ENCODE results near the gene CD59. TPM values are rescaled to one million over a fixed set of nuclear protein-coding genes. Genes with fewer than 3 reads are reported as not detected.

Gene CD59
- total RNA-seq, 3 donors from 2014 or later = 317 to 382 (median 381) TPM

DNA sequence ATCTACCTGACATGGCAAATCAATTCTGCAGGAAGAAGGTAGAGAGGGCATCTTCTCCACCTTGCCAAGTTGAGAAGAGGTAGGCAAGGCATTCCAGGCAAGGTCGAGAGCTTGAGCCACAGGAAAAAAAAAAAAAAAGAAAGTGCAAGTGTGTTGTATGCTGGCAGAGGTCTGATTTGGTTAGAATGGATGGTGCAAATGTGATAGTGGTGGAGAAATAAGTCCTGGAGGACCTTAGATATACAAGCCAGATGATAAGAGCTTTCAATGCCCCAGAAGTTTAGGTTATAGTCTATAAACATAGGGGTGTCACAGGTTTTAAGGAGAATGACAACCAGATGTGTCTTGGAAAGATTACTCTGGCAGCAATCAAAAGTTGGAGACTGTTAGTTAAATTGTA, 36.6 kb upstream of the CD59 start:
- TF ChIP-seq, protein P1, sequence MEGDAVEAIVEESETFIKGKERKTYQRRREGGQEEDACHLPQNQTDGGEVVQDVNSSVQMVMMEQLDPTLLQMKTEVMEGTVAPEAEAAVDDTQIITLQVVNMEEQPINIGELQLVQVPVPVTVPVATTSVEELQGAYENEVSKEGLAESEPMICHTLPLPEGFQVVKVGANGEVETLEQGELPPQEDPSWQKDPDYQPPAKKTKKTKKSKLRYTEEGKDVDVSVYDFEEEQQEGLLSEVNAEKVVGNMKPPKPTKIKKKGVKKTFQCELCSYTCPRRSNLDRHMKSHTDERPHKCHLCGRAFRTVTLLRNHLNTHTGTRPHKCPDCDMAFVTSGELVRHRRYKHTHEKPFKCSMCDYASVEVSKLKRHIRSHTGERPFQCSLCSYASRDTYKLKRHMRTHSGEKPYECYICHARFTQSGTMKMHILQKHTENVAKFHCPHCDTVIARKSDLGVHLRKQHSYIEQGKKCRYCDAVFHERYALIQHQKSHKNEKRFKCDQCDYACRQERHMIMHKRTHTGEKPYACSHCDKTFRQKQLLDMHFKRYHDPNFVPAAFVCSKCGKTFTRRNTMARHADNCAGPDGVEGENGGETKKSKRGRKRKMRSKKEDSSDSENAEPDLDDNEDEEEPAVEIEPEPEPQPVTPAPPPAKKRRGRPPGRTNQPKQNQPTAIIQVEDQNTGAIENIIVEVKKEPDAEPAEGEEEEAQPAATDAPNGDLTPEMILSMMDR (IDR thresholded peaks at IDR 0.05) = no peak
- peaks cover 19% of the 10 kb centered on the region for H3K4me1 ChIP-seq (ENCODE audit: low read depth)
- H3K9me3 ChIP-seq = no peaks in the 10 kb centered on the region
- ATAC-seq = no peak
- no peaks in the 10 kb centered on the region for H3K36me3 ChIP-seq (ENCODE audit: low read depth)
- intact Hi-C loops (cut with DNase I, micrococcal nuclease) = no loop called here
- no peak for DNase-seq
- no peak overlapping the region for H3K4me3 ChIP-seq

DNA sequence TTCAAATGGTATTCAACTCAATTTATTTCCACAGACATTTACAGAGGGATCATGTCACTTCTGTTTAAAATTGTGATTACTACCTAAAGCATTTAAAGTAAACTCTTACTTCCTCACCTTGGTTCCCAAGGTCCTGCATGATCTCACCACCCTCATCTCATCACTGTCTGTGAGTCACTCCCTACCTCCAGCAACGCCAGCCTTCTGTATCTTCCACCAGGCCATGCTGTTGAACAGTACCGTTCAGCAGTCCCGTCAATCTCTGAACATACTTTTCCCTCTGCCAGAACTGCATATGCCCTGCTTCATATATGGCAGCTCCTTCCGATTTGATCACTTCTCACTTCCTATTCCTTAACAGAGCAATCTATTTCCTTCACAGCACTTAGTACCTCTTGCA, 36.1 kb upstream of the CD59 start:
- no peak overlapping the region for H3K4me3 ChIP-seq
- no peaks in the 10 kb centered on the region for H3K9me3 ChIP-seq
- DNase-seq = no peak
- intact Hi-C loops (cut with DNase I, micrococcal nuclease) = no loop called here
- peaks cover 19% of the 10 kb centered on the region for H3K4me1 ChIP-seq (ENCODE audit: low read depth)
- TF ChIP-seq, protein P1 (IDR thresholded peaks at IDR 0.05) = no peak
- H3K36me3 ChIP-seq (ENCODE audit: low read depth) = no peaks in the 10 kb centered on the region
- no peak for ATAC-seq

DNA sequence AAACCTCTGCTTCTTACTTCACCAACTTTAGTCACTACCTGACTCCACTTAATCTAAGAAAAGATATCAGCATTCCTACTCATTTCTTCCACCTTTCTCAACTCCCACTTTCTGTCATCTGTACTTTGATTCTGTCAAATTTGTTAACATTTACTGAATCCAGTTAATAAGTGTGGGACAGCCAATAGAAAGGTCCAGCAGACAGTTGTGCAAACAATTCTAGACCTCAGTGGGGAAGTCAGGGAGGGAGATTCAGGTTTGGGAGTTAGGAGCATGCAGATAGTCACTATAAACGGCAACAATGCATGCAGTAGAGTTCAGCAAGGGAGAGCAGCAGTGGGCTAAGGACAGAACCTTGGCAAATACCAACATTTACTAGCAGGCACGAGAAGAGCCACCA, 34.0 kb upstream of the CD59 start:
- DNase-seq (no peak), ATAC-seq (no peak)
- H3K4me1 ChIP-seq (ENCODE audit: low read depth) = peaks cover 11% of the 10 kb centered on the region
- no peaks in the 10 kb centered on the region for H3K36me3 ChIP-seq (ENCODE audit: low read depth)
- intact Hi-C loops (cut with DNase I, micrococcal nuclease) = no loop called here
- TF ChIP-seq, protein P1 (IDR thresholded peaks at IDR 0.05) = no peak
- H3K4me3 ChIP-seq = no peak overlapping the region
- H3K9me3 ChIP-seq = no peaks in the 10 kb centered on the region

DNA sequence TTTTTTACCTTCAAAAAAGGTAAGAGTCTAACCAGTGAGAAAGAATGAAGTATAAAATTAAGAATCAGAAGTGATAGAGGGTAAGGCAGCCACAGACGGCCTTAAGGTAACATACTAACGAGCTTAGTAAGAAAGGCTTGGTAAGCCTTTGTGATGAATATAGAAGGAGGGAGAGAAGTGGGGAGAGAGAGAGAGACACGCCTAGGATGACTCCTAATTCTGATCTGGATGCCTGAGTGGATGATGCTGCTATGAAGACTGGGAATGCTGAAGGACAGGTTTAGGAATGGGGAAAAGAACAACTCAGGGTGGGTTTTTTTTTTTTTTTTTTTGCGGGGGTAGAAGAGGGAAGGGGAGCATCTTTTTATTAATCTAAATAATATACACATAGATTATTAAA, 33.3 kb upstream of the CD59 start:
- no peaks in the 10 kb centered on the region for H3K9me3 ChIP-seq
- H3K4me1 ChIP-seq (ENCODE audit: low read depth) = peaks cover 9% of the 10 kb centered on the region
- intact Hi-C loops (cut with DNase I, micrococcal nuclease) = no loop called here
- no peak overlapping the region for H3K4me3 ChIP-seq
- DNase-seq (no peak), ATAC-seq (no peak)
- TF ChIP-seq, protein P1 (IDR thresholded peaks at IDR 0.05) = no peak
- no peaks in the 10 kb centered on the region for H3K36me3 ChIP-seq (ENCODE audit: low read depth)

DNA sequence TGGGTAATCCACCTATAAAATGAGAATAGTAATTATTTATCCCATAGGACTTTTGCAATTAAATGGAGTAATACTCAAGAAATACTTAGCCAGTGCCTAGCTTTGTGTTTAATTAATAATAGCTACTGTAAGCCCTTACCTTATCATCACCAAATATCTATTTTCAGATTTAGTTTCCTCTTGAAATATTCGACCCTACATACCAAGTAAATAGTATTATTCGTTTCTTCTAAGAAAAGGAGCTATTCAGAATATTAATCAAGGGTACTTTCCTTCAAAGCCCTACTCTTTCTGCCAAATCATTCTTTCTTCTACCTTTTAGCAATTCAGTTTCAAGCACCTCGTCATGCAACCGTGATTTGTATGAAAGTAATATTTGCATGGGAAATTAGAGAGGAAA, 31.4 kb upstream of the CD59 start:
- TF ChIP-seq, protein P1 (IDR thresholded peaks at IDR 0.05) = no peak

DNA sequence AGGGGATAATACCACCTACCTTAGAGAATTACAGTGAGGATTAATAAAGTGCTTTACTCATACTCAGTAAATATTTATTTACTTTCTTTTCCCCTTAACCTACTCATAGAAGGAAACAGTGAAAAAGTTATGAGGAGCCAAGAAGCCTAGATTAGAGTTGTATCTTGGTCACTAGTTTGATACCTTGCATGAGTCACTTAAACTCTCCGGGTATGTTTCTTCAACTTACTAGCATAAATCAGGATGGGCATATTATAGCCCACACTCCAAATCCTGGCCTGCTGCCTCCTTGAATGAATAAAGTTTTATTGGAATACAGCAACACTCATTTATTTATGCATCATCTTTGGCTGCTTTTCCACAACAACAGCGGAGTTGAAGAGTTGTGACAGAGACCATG, 29.9 kb upstream of the CD59 start:
- ATAC-seq (no peak), DNase-seq (no peak)
- Histone ChIP-seq H3K36me3 (ENCODE audit: low read depth) (no peaks in the 10 kb centered on the region), H3K9me3 (no peaks in the 10 kb centered on the region), H3K4me1 (ENCODE audit: low read depth) (no peaks in the 10 kb centered on the region), H3K4me3 (no peak overlapping the region)
- TF ChIP-seq, protein P1 (IDR thresholded peaks at IDR 0.05) = no peak
- intact Hi-C loops (cut with DNase I, micrococcal nuclease) = no loop called here

More for the DNA sequence above, 31.4 kb upstream of the CD59 start:
- intact Hi-C loops (cut with DNase I, micrococcal nuclease) = no loop called here
- DNase-seq (no peak), ATAC-seq (no peak)
- no peak overlapping the region for H3K4me3 ChIP-seq
- H3K36me3 ChIP-seq (ENCODE audit: low read depth) = no peaks in the 10 kb centered on the region
- H3K9me3 ChIP-seq = no peaks in the 10 kb centered on the region
- H3K4me1 ChIP-seq (ENCODE audit: low read depth) = no peaks in the 10 kb centered on the region
